Renal cortex interstitium (tissue), 11 donors: Measurements from ENCODE around the gene LCLAT1. TPM values are rescaled to one million over a fixed set of nuclear protein-coding genes. Genes with fewer than 3 reads are reported as not detected.

Experiments
- DNase-seq, 11 donors: peaks; one replicate each; pipeline ENCODE4 v3.0.0-alpha.2; 2013; ENCODE audit warnings: low read depth in 9 of 11, low spot score in 4 of 11; ENCODE audit errors: extremely low read depth in 1 of 11
- polyA plus RNA-seq, 3 donors: library from polyadenylated mRNA; unstranded; fragments of 120-200 nt; gene quantifications; one replicate each; pipeline ENCODE4 v1.2.1, GENCODE V29; 2013; ENCODE audit not compliant: insufficient read length in 3 of 3

Gene LCLAT1
- polyA plus RNA-seq, 3 donors, result 17.2 to 20.8 (median 20.3) TPM

- no peak for DNase-seq
These were observed 198.7 kb downstream of the LCLAT1 start for GRCh38 chr2:30645745-30646119.

DNA sequence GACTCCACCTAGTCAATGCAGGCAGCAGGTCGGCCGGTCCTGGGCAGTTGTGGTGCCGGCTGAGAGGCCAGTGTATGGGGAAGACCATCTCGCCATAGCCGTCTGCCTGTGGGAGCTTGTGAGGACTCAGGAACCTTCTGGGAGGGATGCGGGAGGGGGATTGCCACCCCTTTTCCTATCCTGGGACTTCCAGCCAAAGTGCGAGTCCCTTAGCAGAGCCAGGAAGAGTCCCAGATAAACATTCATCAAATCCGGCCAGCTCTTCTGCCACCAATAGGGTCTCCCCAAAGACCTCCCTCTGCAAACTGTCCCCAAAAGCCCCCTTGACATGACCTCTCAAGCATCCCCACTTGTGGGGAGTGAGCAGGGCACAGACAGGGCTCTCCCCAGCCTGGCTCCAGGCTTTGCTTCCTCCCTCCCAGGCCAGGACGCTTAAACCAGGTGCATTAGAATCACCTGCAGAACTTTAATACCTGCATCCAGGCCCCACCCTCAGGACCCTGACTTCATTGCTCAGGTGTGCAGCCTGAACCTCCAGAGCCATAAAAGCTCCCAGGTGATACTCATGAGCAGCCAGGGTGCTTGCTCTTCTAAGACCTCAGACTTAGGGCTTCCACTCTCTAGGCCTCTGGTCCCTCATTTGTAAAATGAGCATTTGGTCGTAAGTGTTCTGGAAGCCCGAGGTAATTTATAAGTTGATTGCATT lies 200.9 kb downstream of the LCLAT1 start:
- DNase-seq, result no peak

GRCh38 chr2:30649278-30649677 lies 202.2 kb downstream of the LCLAT1 start:
- no peak for DNase-seq

DNA sequence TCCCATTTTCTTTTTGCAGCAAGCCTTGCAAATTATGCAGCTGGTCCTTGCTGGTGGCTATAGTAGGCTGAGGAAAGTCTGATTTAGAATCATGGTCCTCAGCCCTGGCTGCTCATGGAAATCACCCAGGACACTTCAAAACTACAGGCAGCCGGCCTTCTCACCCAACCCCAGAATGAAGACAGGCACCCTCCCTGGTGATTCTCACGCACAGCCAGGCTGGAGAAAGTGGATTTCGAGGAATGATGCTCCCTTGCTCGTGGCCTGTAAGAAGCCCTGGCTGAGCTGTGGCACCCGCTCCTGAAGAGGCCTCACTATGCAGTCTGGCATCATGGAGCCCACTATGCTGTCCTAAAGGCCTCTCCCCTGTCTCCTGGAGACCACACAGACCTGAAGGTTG lies 202.8 kb downstream of the LCLAT1 start:
- DNase-seq, result no peak

DNA sequence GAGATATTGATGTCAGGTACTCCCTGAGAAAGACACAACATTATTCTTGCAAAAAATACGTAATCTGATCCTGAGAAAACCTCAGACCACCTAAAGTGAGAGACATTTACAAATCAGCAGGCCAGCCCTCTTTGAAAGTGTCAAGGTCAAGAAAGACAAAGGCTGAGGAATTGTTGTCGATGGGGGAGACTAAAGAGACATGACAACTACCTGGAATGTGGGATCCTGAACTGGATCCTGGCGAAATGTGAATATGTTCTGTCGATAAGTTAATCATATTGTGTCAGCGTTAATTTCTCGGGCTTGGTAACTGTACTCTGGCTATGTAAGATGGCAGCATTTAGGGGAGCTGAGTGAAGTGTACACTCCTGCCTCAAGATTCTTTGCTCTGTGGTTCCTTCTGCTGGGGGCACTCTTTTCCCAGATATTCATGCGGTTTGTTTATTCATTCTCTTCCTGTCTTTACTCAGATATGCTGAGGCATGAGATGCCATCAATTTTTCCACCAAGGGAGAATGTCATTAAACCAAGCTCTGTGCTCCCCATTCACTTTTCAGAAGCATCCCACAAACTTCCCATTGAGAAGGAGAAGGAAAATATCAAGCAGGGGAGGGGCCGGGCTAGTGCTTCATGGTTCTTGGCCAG lies 205.3 kb downstream of the LCLAT1 start:
- no peak for DNase-seq

DNA sequence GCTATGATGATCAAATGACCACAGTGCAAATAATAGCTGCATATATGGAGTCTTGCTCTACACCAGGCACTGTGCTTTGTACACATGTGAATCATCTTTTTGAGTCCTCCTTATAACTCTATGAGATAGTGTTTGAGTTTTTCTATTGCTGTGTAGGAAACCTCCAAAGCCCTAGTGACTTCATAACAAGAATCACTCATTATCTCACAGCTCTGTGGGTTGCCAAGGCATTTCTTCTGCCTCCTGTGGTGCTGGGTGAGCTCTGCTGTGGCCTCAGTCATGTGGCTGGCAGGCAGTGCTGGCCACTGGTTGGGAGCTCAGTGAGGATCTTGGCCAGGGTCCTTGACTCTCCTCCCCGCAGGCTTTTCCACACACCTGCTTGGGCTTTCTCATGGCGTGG lies 206.8 kb downstream of the LCLAT1 start:
- DNase-seq, result no peak

DNA sequence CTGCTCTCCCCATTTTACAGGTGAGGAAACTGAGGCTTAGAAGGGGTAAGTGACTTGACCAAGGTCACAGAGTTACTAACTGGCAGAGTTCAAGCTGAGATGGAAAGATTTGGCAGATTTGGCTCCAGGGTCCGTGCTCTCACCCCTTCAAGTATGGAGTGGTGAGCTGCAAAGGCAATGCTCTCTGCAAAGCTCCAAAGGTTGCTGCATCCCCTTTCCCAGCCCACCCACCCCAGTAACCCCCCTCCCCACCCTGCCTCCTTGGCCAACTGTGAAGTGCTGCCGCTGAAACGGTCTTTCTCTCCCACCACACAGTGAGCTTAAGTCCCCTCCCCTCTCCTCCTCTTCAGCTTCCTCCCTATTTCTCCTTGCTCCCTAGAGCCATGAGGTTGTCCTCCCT lies 207.4 kb downstream of the LCLAT1 start:
- no peak for DNase-seq

GRCh38 chr2:30655211-30655610 lies 208.2 kb downstream of the LCLAT1 start:
- DNase-seq, result no peak

DNA sequence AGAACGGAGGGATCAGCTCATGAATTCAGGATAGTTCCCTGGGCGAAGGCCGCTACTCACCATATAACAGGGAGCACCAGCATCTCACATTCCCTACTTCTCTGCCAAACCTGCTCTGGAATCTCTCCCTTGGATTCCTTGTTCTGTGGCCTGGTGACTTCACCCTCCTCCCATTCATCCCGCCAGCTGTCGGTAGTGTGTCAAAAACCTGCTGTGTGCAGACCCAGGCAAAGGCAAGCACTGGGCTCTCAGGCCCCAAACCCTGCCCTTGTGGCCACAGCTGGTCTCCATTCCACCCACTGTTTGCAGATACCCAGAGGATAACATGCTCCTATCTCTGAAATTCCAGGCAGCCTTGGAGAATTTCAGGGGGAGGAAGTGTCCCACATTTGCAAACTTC lies 208.6 kb downstream of the LCLAT1 start:
- no peak for DNase-seq

DNA sequence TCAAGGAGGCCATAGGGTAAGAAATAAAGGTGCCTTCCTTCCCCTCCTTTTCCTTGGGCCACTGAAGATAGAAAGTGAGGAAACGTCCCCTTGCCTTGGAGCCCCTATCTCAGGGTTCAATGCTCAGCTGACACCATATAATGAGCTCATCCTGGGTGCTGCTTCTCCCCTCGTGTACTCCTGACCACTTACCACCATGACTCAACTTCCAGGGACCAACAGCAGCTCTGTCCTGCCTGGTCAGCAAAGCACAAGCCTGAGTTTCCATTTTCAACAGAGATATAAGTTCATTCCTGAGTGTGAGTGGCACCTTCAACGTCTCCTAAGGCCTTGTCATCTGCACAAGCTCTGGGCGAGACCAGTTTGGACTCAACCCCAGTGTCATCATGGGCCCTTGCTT lies 209.0 kb downstream of the LCLAT1 start:
- no peak for DNase-seq

GRCh38 chr2:30661173-30662107 lies 214.4 kb downstream of the LCLAT1 start:
- DNase-seq, result no peak

GRCh38 chr2:30662268-30663131 lies 215.5 kb downstream of the LCLAT1 start:
- DNase-seq, result peak in 5 of 11 donors; percentile 22 to 54 (median 27)

- DNase-seq, result no peak
These were observed 216.3 kb downstream of the LCLAT1 start for GRCh38 chr2:30663321-30663720.

DNA sequence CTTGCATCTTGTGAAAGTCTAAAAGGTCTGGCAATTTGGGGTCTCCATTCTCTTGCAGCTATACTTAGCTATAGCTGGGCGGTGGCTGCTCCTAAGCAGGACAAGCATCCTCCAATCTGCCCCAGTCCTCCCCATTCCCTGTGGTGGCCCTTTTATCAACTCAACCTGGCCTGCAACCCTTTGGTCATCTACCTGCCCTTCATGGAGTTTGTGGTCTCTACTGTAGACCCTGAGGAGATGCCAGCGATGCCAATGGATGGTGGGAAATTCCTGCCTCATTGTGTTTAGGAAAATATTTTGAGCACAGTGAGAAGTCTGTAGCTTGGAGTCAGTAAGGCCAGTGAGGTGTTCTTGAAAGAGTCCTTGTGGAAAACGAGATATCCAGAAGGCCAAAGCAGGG lies 216.8 kb downstream of the LCLAT1 start:
- DNase-seq, result no peak

DNA sequence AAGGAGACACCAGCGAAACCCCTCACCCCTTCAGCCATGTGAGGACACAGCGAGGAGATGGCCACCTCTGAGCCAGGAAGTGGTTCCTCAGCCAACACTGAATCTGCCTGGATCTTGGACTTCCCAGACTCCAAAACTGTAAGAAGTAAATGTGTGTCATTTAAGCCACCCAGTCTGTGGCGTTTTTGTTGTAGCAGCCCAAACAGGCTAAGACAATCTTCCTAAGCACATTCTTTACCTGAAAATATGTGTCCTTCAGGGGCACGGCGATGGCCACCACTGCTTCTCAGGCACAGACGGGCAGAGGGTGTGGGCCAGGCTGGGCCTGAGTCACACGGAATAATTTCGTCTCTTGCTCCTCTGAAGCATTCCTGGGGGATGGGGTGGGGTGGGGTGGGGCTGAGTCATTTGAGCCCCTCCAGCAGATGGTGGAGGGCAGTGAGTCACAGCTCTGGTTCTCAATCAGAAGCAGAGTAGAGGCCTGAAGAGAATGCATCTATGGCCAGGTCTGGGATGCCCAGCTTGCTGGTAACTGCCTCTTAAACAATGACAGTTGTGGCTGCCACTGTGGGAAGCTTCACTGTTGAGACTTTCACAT lies 217.8 kb downstream of the LCLAT1 start:
- DNase-seq, result no peak

- DNase-seq, result no peak
These were observed 218.8 kb downstream of the LCLAT1 start for GRCh38 chr2:30665761-30666265.

DNA sequence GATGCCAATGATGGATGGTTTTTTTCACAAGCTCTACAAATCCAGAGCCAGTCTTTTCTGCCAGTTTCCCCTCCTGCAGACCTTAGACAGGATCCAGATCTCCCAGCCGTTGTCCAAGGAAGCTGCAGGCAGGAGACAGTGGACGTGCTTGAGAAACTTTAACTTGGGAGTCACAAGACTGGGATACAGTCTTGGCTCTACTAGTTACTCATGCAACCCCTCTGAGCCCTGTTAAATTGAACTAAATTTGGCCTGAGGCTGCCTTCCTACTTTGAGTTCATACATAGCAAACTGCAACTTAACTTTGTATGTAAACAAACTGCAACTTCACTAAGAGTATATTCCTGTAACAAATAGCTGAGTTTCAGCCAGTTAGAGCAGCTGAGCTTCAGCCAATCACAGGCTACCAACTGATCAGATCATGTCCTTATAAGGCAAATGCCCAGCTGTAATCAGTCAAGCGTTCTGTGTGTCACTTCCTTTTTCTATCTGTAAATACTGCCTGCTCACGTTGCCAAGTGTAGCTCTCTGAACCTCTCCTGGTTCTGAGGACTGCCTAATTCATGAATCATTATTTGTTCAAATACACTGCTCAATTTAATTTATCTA lies 219.3 kb downstream of the LCLAT1 start:
- no peak for DNase-seq

GRCh38 chr2:30670453-30670852 lies 223.4 kb downstream of the LCLAT1 start:
- no peak for DNase-seq
